ENCODE results near the gene ANXA8.
"Not testable (repeated sequence)": the region's sequence is repeated elsewhere in the genome, so short reads cannot be mapped to it uniquely, and the experiment has no call there.

ANXA8 gene, protein sequence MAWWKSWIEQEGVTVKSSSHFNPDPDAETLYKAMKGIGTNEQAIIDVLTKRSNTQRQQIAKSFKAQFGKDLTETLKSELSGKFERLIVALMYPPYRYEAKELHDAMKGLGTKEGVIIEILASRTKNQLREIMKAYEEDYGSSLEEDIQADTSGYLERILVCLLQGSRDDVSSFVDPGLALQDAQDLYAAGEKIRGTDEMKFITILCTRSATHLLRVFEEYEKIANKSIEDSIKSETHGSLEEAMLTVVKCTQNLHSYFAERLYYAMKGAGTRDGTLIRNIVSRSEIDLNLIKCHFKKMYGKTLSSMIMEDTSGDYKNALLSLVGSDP

DNA sequence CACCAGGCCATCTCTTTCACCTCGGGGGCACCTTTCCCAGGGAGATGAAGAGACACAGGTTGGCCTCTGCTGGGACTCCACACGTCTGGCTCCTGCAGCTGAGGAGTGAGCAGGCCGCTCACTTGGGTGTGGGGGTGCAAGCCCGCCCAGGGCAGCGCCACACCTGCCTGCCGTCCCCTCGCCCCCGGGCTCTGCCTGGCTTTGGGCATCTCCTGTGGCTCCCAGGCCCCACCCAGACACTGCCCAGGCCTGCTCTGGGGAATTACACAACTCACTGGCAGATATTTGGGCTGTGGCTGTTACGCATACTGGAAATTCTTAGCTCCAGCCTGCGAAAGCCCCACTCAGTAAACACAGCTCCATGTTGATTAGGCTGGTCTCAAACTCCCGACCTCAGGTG is at the start of gene ANXA8:
Gene ANXA8, minus strand, starts transcription at position 193 of the 400 bp plus-strand sequence. Its CDS starts 182 bp downstream, at position 11.
- DNase-seq: not testable (repeated sequence)

DNA sequence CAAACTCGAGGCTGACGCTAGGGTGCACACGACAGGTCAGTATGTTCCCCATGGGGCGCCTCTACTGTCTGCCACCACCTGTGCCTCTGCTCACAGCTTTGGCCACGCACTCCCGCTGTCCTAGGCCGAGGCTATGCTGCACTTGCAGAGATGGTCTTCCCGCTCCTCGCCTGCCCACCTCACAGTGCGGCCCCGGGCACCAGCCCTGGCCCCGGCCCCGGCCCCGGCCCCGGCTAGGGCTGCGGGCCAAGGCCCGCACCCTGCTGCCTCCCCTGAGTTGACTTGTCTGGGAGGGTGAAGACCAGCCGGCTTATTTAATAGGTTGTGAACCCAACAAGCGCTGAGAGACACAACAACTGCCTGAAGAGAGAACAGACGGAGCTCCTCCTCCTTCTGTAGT is 39.6 kb upstream of the ANXA8 start, which contains the start of gene AGAP9:
Gene AGAP9, minus strand, starts transcription at position 164 of the 400 bp plus-strand sequence. Its CDS starts 112 bp downstream, at position 52.
- not testable (repeated sequence) for DNase-seq

DNA sequence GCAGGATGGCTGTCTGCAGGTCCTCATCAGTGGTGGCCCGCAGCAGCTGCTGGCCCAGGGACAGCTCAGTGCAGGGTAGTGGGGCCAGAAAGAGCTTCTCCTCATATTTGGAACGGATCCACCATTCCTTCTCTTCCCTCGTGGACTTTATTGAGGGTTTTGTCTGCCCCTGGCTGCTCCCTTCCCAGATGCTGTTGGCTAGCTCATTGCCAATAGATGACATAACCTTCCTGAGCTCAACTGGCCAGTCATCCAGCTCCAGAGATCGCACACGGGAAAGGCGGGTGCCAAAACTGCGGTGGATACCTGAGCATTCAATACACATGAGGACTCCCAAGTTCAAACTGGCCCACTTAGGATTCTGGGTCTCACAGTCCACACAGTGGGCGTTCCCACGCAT is 18.4 kb upstream of the ANXA8 start:
- DNase-seq: not testable (repeated sequence)

DNA sequence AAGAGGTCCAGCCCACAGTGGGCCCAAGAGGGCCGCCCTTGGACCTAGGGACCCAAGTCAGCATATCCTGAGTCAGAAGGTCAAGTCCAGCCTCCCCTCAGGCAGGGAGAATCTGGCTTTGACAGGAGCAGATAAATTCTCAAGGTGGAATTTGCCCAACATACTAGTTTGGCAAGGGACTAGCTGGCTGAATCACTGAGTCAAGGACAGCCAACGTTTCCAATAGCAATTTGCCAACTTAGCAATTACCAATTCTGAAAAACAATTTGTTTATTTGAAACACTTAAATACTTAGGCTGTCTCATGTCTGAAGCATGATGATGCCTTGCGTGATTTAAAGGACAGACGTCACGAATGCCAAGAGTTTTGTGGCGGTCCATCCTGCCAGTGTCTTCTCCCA is 10.3 kb upstream of the ANXA8 start:
- not testable (repeated sequence) for DNase-seq

DNA sequence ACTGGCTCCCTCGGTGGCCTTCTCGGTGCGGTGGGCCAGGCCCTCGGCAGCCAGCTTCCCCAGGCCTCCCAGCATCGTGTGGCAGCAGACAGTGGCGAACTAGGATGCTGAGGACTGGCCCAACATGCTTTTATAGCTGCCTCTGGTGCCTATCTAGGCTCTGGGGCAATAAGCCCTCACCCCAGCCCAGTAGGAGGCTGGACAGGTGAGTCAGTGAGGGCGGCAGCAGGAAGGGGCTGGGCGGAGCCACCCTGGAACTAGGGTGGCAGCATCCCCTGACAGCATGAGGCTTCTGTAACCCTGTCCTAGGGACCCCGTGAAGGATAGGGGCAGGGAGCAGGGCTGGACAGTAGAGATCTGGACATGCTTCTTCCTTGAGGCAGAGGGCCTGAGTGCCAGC is 7.7 kb upstream of the ANXA8 start, which contains the start of gene FAM25G:
Gene FAM25G, minus strand, starts transcription at position 101 of the 400 bp plus-strand sequence. Its CDS starts 26 bp downstream, at position 75.
- not testable (repeated sequence) for DNase-seq

DNA sequence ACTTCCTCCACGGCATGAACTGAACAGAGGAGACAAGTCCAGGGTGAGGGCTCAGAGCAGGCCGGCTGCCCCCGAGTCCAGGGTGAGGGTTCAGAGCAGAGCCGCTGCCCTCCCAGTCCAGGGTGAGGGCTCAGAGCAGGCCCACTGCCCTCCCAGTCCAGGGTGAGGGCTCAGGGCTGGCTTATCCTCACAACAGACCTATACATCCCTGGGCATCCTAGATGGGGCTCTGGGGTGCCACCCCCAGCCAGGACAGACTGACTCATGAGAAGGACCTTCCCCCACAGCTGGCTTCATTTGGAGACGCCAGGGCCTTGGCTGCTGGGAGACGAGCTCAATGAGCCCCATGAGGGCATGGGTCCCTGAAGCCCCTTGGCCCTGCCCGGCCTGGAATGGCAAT is 5.7 kb upstream of the ANXA8 start:
- DNase-seq: not testable (repeated sequence)

DNA sequence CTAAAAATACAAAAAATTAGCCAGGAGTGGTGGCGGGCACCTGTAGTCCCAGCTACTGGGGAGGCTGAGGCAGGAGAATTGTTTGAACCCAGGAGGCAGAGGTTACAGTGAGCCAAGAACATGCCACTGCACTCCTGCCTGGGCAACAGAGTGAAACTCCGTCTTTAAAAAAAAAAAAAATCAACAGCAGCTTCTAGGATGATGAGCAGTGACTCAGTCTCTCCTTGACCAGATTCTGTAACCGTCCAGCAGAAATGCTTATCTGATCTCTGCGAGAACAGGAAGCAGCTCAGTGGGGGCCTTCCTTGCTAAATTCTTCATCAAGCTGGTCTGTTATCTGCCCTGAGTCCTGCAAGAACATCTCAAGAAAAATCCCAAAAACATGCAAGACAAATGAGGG is 2.0 kb upstream of the ANXA8 start:
- DNase-seq: not testable (repeated sequence)

DNA sequence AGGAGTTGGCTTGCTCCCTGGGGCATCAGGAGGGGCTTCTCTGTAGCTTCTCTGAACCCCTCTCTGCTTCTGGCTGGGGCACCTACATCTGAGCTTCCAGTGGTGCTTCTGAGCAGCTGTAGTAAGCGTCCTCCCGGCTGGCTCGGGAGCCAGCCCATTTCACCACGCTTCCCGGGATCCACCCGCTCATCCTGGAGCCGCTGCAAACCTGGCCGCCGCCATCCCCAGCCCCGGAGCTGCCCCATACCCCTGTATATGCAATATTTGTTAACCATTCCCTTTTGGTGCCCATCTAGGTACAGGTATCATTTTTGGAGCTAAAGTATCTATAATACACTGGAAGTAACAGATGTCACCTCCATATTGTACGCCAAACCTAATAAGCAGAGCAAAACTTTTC is 871 bp upstream of the ANXA8 start:
- DNase-seq: not testable (repeated sequence)

DNA sequence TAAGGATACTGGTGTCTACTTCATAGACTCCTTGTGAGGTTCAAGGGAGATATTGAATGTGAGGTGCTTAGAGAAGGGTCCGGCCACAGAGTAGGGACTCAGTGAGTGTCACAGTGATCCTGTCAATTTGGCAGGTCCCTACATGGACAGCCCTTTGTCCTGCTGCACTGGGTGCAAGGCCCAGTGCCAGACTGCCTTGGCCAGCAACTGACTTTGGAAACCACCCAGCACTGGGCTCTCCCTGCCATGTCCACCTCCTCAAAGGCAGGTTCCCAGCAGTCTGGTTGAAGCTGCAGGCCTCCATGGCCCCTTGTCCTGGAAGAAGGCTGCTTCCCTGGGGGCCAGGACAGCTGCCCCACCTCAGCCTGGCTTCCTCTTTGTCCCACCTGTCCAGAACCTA is 1.5 kb downstream of the ANXA8 start:
- DNase-seq: not testable (repeated sequence)

DNA sequence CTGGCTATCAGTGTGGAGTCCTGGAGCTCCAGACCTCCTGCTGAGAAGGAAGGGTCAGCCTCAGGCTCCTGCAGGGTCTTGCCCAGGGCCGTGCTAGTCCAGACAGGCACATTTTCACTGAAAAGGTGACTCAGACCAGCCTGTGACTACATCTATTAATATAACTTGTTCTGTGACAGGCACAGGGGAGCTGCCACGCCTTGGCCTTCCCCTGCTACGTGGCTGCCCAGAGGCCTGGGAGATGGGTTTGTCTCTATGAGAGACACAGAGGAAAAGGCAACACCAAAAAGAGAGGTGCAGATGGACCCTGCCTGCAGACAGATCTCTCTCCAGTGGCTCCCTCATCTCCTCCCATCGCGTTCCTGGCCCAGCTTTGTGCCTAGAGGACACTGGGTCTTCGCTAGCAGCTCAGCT is 2.1 kb downstream of the ANXA8 start:
- DNase-seq: not testable (repeated sequence)

DNA sequence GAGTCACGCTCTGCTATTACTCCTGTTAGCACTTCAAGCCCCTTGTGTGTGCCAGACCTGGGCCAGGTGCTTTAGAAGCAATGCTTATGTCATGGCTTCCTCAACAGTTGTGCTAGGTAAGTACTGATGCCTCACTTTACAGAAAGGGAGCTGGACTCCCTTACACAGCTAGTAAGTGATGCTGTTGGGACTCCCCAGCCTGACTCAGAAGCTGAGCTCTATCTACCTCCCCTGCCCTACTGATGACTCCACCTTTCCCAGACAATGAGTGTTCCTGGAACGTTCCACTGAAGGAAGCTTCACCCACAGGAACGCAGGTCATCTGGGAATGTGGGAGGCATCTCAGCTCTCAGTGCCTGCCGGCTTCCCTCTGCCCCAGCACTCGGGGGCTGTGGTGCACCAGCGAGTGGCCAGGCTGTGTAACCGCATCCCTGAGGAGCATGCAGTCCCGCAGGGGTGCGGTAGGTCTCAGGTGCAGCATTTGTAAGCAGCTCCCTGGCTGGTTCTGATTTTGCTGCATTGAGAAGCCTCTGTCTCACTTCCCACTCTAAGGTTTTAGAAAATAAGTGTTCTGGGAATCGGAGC is 2.6 kb downstream of the ANXA8 start:
- not testable (repeated sequence) for DNase-seq

DNA sequence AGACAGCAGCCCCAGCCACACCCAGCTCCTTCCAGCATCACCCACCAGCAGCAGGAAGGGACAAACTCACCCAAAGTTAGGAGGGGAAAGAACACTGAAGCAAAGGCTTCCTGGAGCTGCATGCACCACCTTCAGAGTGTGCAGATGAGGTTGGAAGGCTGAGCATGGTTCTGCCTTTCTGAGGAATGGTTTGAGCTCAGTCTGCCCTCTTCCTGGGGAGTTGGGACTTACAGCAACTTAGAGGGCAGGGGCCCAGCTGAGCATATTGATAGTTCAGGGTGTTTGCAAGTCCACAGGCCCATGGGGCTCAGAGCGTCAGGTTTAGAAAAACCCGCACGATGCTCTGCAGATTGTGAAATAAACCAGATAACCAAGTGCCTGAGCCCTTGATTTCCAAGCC is 3.8 kb downstream of the ANXA8 start:
- not testable (repeated sequence) for DNase-seq

DNA sequence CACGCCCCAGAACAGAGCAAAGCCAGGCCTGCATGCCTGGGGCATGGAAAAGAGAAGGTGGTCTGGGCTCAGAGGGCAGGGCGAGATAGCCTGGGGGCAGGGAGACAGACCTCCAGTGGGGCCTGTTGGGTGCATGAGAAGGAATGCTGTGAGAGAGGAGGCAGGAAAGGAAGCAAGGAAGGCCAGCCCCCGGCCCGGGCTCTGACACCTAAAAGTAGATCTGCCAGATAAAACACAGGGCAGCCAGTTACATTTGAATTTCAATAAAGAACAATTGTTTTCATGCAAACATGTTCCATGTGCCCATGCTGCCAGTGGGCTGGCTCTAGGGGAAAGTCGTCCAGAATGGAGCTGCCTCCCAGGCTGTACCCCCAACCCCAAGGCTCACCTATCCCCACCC is 5.8 kb downstream of the ANXA8 start:
- not testable (repeated sequence) for DNase-seq

DNA sequence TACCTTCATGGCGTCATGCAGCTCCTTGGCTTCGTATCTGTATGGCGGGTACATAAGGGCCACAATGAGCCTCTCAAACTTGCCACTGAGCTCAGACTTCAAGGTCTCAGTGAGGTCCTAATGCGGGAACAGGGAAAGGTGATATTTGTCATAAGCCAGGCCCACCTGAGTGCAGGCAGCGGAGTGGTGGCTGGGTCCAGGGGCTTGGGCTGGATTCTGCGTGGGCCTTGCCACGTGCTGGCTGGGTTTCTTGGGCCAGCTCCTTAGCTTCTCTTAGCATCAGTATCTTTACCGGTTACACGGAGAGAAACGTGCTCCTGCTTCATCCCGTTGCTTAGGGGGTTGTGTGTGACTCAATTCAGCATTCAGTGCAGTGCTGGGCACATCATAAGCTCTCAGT is 6.8 kb downstream of the ANXA8 start:
- DNase-seq: not testable (repeated sequence)

DNA sequence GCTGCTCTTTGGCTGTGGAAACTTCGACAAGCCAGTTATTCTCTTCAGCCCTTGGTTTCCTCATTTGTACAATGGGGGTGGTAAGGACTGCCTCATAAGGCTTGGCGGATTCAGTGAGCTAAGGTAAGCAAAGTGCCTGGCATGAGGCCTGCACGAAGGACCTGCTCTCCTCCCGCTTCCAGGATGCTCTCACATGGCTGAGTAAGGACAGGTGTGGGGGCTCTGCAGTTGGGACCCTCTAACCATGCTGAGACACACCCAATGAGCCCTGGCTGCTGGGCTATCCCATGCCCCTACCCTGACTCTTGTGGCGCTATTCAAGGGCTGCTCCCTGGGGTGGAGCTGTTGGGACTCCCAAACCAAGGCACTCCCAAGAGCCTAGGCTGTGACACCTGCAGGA is 8.8 kb downstream of the ANXA8 start:
- not testable (repeated sequence) for DNase-seq

DNA sequence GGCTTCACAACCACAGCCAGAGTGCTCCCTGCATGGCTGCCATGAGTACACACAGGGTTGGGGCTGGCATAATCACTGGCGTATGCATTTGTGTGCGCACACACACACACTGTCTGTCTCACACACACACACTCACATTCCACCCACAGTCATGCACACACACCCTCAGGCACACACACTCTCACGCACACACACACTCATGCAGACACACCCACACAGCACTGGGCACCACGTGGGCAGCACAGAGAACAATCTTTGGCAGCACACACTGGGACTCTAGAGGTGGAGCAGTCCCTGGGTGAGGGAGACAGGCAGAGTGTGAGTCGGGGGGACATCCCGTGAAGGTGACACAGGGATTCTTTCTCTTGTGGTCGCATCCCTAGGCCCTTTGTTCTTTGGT is 10.4 kb downstream of the ANXA8 start:
- not testable (repeated sequence) for DNase-seq

DNA sequence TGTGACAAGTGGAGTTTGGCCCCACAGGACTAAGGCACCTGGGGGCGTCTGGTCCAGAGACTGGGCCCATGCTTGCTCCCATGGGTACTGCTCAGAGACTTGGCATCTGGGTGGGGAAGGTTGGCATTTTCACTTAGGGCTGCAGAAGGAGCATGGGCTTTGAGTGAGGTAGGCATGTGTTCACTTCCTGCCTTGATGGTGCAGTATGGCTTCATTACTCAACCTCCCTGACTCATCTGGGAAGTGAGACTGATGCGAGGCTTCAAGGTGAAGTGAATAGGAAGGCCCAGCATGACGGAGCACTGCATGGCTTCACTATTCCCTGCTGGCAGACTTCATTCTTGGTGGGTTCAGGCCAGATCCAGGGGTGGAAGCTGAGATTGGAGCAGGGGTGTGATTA is 11.3 kb downstream of the ANXA8 start:
- not testable (repeated sequence) for DNase-seq

DNA sequence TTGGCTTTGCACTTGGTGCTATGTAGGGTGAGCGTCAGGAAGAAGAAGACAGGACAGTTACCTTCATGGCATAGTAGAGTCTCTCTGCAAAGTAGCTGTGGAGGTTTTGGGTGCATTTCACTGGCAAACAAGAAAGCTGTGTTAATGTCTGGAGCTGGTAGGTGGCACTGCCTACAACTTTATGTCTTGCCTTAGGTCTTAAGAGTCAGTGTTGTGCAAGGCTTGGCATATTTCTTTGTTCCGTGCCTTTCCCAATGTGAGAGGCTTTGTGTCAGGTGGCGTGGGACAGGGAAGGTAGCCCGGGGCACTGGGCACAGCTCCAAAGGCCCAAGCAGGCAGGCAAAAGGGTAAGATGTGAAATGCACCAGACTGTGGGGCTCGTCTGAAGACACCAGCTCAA is 11.8 kb downstream of the ANXA8 start:
- DNase-seq: not testable (repeated sequence)

DNA sequence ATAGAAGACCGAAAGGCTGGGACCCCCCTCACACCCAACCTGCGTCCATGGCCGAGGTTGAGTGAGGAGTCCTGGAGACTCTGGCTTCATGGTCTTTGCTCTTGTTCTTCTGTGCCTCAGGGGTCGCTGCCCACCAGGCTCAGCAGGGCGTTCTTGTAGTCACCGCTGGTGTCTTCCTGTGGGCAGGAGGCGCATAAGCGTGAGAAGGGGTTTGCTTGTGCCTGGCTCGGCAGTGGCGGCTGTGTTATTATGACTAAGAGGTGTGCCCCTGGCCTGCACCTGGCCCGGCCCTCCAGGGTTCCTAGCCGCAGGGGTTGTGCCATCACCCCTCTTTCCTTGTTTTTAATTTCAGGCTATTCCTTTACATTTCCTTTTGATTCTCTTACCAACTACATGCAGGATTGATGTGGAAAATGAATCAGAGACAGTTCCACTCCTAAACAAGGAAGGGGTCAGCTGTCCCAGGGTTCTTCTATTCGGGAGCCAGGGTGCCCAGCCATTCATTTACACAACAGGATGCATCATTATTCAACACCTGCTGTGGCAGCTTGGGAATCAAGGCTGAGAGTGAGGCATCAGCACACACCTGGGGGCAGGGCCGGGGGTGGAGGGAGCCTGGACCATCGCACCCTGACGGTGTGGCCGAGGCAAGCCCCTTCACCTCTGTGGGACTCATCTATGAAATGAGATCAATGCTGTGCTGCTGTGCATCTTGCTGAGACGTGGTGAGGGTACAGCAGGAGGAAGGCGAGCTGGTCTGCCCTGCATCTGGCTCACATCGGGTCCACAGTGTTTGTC is 15.0 kb downstream of the ANXA8 start:
- not testable (repeated sequence) for DNase-seq

DNA sequence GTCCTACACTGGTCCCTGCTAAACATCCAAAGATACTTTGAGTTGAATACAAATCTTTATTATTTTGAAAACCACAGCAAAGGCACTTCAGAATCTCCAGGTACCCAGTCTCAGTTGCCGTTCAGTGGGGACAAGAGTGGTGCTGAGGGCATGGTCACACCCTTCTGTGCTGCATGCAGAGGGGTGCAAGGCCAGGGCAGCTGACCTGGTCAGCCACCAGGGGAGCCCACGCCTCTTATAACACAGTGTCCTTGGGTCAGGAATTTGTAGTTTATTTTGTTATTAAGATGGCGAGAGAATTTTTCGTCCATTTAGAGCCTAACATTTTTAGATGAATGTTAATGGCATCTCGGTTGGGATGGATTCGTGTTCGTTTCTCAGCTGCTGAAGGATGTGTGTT is 16.0 kb downstream of the ANXA8 start:
- DNase-seq: not testable (repeated sequence)

DNA sequence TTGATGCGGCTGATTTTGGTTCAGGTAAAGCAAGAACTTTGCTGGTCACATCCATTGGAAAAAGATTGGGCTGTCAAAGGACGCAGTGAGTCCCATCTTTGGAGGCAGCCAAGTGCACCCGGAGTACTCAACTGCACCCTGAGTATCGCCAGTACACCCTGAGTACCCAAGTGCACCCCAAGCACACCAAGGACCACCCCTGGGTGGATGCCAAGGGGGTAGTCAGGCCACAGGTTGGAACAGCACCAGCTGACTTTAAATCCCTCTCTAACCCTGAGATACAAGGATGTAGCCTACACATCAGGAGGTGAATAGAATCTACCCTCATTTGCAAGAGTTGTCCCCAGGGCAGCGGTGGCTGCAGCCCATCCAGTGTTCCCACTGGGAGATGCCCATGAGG is 16.5 kb downstream of the ANXA8 start:
- DNase-seq: not testable (repeated sequence)

DNA sequence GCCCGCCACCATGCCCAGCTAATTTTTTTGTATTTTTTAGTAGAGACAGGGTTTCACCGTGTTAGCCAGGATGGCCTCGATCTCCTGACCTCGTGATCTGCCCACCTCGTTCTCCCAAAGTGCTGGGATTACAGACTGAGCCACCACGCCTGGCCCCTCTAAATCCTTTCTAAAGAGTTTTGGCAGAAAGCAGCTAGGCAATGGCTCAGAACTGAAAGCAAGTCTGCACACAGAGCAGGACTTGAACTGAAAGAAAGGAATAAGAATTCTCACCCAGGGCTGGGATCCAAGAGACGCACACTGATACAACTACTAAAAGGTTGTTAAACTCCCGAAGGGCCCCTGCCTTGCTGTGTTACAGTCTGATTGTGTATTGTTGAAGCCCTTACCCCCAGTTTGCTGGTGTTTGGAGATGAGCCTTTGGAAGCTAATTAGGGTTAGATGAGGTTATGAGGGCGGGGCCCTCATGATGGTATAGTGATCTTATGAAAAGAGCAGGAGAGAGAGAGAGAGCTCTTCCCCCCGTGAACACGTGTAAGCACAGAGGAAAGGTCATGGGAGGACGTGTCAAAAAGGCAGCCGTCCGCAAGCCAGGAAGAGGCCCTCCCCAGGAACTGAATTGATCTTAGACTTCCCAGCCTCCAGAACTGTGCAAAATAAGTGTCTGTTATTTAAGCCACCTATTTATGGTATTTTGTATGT is 18.5 kb downstream of the ANXA8 start:
- not testable (repeated sequence) for DNase-seq
